Measurements from ENCODE around the gene MTCP1.

MTCP1 gene

GRCh38 chrX:155053656-155054055 lies 17.3 kb downstream of the MTCP1 start:
- DNase-seq (ENCODE audit: low read depth): no peak

DNA sequence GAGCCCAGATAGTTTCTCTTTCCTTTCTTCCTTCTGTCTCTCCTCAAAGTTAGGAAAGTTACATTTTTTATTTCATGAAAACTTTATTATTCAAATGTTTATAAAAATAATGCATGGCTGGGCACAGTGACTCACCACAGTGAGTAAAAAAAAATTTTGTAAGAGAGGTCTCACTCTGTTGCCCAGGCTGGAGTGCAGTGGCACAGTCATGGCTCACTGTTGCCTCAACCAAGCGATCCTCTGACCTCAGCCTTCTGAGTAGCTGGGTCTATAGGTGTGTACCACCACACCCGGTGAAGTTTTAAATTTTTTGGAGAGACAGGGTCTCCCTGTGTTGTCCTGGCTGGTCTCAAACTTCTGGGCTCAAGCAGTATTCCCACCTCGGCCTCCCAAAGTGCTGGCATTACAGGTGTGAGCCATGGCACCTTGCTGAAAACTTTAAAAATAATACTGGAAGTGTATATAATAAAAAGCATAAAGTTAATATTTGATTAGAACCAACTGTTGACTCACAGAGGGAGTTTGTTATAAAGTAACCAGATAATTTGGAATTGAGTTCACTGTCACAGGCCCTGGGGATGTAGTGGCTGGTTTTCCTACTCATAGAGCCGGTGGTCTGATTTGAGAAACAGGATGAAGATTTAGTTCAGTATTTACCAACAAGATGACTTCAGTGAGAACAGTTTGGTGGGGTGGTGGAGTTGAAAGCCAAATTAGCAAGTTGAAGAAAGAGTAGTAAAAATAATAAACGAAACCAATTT lies 18.0 kb downstream of the MTCP1 start:
- DNase-seq (ENCODE audit: low read depth): no peak

DNA sequence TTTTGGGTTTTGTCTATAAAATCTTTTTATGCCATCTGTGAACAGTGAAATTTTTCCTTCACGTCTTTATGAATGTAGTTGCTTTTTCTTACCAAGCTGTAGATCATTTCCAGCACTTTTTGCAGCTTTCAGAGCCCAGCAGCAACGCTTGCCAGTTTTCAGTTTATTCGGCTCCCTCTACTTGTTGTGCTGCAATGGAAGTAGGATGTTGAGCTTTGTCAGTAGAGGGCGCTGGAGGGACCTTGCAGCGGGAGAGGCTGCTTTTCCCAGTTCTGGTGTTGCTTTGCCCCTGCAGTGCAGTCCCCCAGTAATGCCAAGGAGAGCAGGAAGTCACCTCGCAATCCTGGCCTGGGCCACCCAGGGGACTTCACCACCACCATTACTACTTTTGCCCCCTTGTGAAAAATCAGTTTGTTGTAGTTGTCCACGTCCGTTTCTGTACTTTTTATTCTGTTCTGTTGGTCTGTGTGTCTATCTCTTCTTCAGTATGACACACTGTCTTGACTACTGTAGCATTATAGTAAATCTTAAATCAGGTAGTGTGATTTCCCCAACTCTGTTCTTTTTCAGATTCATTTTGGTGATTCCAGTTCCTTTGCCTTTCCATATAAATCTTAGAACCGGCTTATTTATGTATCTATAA lies 21.8 kb downstream of the MTCP1 start:
- DNase-seq (ENCODE audit: low read depth): no peak

DNA sequence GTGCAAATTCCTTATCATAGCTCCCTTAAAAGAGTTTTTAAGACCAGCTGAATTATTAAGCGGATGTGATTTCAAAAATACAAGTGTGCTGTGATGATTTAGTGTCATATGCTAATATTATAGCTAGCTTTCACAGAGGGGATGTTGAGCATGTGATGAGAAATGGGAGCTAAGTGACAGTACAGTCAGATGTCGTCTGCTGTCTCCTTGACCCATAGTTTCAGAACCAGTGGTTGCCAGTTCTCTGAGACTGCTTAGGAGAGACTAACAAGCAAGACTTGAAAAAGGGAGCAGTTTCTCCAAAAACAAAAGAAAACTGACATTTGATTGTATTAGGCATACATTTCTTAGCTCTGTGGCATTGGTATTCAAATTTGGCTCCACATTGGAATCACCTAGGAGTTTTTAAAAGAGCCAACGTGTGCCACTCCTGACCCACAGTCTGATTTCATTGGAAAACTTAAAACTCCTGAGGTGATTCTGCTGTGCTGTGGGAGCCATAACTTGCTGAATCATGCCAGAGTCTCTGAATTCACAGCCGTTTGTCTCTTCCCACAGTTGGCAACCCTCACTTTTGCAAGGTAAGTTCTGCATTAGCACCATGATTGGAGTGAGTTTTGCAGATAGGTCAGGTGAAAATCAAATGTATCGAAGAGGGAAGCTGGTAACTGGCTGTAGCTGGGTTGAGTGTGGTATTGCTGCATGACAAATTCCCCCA lies 24.0 kb downstream of the MTCP1 start:
- DNase-seq (ENCODE audit: low read depth): no peak

DNA sequence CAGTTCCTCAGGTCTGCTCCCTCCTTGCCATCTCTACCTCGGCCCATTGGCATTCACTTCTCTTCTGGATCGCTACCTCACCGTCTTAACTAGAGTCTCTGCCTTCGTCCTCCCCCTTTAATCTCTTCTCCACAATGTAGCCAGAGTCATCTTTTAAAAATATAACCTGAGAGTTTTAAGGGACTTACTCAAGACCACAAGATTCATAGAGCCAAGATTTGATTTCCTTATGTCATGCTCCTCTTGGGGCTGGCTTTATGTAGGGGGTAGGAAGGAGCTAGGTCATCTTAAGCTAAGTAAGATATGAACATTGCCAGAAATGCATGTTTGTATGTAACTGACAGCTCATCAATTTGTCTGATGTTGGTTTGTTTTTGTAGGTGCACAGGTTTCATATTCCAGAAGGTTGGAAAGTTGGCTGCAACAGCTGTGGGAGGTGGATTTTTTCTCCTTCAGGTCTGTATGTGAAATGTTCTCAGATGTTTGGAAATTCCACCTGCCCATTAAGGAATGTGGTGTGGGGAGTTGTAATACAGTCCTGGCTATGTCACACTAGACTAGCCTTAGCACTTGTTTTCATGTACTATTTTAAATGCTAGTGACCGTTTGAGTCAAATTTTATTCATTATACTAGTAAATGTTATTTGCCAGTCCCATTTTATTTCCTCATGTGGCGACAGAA lies 24.7 kb downstream of the MTCP1 start:
- no peak for DNase-seq (ENCODE audit: low read depth)

DNA sequence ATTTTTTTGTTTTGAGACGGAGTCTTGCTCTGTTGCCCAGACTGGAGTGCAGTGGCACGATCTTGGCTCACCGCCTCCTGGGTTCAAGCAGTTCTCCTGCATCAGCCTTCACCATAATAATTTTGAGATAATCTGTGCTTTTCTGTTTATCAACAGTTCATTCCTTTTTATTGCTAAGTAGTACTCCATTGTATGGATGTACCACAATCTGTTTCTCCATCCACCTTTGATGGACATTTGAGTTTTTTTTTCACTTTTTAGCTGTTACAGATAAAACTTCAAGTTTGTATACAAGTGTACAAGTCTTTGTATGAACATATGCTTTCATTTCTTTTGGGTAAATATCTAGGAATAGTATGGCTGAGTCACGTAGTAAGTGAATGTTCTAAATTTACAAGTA lies 35.2 kb downstream of the MTCP1 start:
- no peak for DNase-seq (ENCODE audit: low read depth)

GRCh38 chrX:155031657-155032056 lies 39.3 kb downstream of the MTCP1 start:
- DNase-seq (ENCODE audit: low read depth): no peak

DNA sequence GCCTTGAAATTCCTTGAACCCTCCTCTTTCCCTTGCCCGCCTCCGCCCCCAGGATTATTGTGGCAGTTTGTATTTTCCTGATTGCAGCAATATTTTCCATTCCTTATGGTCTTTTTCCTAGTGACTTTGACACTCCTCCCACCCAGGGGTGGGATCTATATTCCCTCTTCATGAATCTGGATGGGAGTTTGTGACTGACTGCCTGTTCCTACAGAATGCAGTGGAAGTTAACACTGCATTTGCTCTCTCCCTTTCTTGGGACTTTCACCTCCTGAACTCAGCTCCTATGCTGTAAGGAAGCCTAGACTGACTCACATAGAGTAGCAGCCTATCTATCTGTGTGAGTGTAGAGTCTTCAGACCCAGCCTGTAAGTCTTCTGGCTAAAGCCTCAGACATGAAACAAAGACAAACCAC lies 42.1 kb downstream of the MTCP1 start:
- no peak for DNase-seq (ENCODE audit: low read depth)

DNA sequence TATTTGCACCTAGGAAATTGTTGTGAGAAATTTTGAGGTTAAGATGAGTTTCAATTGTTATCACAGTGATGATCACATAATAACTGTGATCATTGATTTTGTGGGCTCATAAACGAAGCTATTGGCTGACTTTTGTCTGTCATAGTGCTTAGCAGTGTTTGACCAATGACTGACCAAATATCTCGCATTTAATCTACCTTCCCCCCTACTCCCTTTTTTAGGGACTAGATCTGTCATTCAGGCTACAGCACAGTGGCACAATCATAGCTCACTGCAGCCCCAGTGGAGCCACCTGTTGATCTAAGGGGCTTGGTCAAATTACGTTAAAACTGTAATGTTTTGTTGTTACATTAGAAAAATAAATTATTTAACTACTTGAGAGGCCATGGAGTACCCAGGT lies 42.8 kb downstream of the MTCP1 start:
- DNase-seq (ENCODE audit: low read depth): no peak

DNA sequence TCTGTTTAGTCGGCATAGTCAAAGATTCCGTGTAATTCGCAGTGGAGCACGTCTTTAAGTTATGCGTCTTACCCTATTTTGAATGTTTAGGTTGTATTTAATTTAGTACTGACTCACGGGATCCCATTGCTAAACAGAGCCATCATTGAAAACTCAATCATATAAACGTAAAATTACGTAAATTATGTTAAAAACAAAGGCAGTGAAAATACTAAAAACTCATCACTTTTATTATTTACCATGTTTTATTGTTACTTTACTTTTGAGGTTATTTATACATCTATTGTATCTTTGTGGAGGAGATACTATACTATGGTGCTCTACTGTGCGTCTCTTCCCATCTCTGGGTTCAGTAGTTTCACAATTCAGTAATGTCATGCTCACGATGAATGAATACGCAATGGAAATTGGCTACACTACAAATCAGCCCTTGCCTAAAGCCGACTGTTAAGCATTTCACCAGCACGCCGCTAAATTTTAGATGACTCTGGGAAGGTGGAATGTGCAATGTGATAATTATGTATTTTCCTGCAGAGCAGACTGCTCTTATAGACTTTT lies 43.3 kb downstream of the MTCP1 start:
- no peak for DNase-seq (ENCODE audit: low read depth)

DNA sequence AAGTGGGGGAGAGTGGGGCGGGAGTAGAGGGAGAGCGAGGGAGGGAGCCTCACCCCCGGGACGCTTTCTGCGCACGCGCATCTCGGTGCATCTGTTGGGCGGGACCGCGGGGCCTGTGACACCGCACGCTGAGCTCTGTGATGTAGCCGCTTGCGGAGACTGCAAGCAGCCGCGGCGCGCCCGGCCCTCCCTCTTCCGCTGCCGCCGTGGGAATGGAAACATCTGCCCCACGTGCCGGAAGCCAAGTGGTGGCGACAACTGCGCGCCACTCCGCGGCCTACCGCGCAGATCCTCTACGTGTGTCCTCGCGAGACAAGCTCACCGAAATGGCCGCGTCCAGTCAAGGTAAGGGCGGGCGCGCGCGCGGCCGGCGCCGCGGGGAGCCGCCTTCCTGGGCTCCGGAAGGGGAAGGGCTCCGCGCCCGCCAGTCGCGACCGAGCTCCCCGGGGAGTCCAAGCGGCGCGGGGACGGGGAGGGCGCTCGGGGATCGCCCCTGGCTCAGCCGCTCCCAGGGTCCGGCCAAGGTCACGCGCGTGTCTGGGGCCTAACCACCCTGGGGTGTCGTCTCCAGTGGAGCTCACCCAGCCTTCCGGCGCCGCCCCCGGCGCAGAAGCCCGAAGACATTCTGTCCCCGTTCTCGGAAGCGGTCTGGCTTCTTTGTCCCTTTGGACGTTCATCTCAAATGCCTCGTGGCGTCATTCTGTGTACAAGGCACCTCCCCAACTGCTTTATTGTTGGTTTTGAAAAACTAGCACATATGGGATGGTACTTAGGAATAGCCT lies 44.0 kb downstream of the MTCP1 start, which contains the start of gene FUNDC2:
FUNDC2 (plus strand) TSS at position 118 of the 782 bp plus-strand sequence; CDS start at position 213, 95 bp downstream.
- no peak for DNase-seq (ENCODE audit: low read depth)

DNA sequence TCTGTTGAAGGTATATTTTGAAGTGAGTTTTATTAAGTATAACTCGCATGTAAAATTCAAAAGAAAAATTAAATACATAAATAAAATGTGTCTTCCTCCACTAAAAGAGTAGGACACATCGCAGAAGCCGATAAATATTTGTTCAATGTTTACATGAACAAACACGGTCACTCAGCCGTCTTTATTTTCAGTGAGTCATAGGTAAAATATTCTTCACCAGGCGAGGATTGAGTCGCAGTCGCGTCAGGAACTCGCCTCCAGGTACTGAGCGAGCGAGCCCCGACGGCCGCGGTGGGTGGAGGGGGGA lies 44.6 kb downstream of the MTCP1 start:
- no peak for DNase-seq (ENCODE audit: low read depth)

- DNase-seq (ENCODE audit: low read depth): no peak
These were observed 46.8 kb downstream of the MTCP1 start for GRCh38 chrX:155023907-155024833.

DNA sequence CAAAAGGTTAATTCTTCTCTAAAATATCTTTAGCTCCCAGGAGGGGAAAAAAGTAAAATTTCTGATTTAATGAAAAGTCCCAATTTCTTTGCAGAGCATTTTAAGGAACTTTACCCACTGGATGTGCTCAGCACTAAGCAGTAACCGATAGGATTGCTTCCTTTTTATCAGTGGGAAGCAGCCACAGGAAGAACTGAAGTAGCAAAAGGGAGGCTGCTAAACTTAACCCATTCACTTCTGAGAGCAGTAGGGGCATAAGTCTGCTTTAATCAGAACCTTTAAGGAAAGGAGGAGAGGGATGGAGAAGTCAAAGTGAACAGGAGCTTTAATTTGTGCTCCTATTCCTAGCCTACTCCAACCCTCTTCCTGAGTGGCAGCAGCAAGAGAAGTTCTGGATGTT lies 48.4 kb downstream of the MTCP1 start, which contains the start of gene F8:
F8 (minus strand) TSS at position 139 of the 400 bp plus-strand sequence. CDS start 171 bp downstream, outside the sequence.
- no peak for DNase-seq (ENCODE audit: low read depth)

- no peak for DNase-seq (ENCODE audit: low read depth)
These were observed 50.3 kb downstream of the MTCP1 start for GRCh38 chrX:155020591-155020990.
